K562 (cell line): ENCODE results near the gene LYPD6B. TPM values are rescaled to one million over a fixed set of nuclear protein-coding genes. Genes with fewer than 3 reads are reported as not detected.

Experiments used
- ATAC-seq: fragments of 200-7000 bp; cut with Tn5 transposase; 3 replicates; pipeline ENCODE4 v1.9.1; 2020; ENCODE audit warnings: moderate library complexity
- BruUV-seq: library from RNA; stranded (reverse); fragments of 400-500 nt; replicated peaks from 2 replicates; lab custom pipeline; 2021; lab: Mats Ljungman, UMichigan
- CTCF ChIA-PET: fragments of 300-600 bp; formaldehyde crosslinking; extraction: SDS; loops from one replicate; lab custom pipeline; 2021; ENCODE audit warnings: low intra/inter-chr PET ratio; lab: Yijun Ruan, JAX
- POLR2A ChIA-PET: fragments of 300-600, 350-650 bp; sonication (Branson Sonifier 250); formaldehyde crosslinking; extraction: SDS; loops from one replicate; lab custom pipeline; 2021; ENCODE audit warnings: antibody characterized with exemption, inconsistent platforms; lab: Yijun Ruan, JAX
- DNase-seq, 4 experiments: peaks; one replicate each; pipeline versions ENCODE4 v3.0.0 to v3.0.0-alpha.2; 2011 to 2018; ENCODE audit warnings: low spot score in 3 of 4, mixed read lengths in 3 of 4; ENCODE audit errors: extremely low read depth in 1 of 4
- FAIRE-seq: peaks from 2 replicates; lab custom pipeline; 2011; peaks lifted over from hg19 to GRCh38; lab: Jason Lieb, UNC
- H2AFZ ChIP-seq: 2 replicates; pipeline ENCODE4 v1.6.0; 2011; ENCODE audit warnings: low read depth, low read length, control low read depth, inconsistent platforms
- H3K27ac ChIP-seq: fragments of 200-600 bp; 3 replicates; pipeline ENCODE4 v1.8.0; 2011; ENCODE audit warnings: low read depth, mild to moderate bottlenecking, control low read depth, inconsistent platforms, low read length, moderate library complexity, mixed read lengths; ENCODE audit errors: extremely low read depth
- H3K27me3 ChIP-seq, 2 experiments: fragments of 300-600 bp in 1 of 2; 2 replicates in 1 of 2; 3 replicates in 1 of 2; pipeline versions ENCODE4 v1.6.0 to v1.8.0; 2011; ENCODE audit warnings: inconsistent platforms in 2 of 2, low read length in 2 of 2, mild to moderate bottlenecking in 1 of 2, mixed read lengths in 1 of 2, moderate library complexity in 1 of 2; ENCODE audit not compliant: control insufficient read depth in 2 of 2, insufficient read depth in 2 of 2
- H3K36me3 ChIP-seq: fragments of 300-600 bp; 3 replicates; pipeline ENCODE4 v1.8.0; 2011; ENCODE audit warnings: mild to moderate bottlenecking, low read length, inconsistent platforms; ENCODE audit not compliant: control insufficient read depth, insufficient read depth
- H3K4me1 ChIP-seq, 2 experiments: fragments of 200-600 bp in 1 of 2; replicated peaks in 1 of 2; 2 replicates in 1 of 2; 3 replicates in 1 of 2; pipeline versions ENCODE4 v1.5.1 to v1.8.0; 2011; ENCODE audit warnings: inconsistent platforms in 2 of 2, low read length in 2 of 2, mild to moderate bottlenecking in 1 of 2, mixed read lengths in 1 of 2, moderate library complexity in 1 of 2; ENCODE audit not compliant: control insufficient read depth in 2 of 2, insufficient read depth in 2 of 2
- H3K4me2 ChIP-seq: 2 replicates; pipeline ENCODE4 v1.6.1; 2011; ENCODE audit warnings: low read length, control low read depth, inconsistent platforms, mixed read lengths; ENCODE audit not compliant: insufficient read depth
- H3K4me3 ChIP-seq: fragments of 200-600 bp; sonication (generic), shearing (Covaris generic); 2 replicates; pipeline ENCODE4 v1.5.1; 2016; ENCODE audit warnings: control low read depth, inconsistent platforms
- H3K79me2 ChIP-seq: fragments of 200-600 bp; 3 replicates; pipeline ENCODE4 v1.8.0; 2011; ENCODE audit warnings: low read length, inconsistent platforms; ENCODE audit not compliant: control insufficient read depth, insufficient read depth
- H3K9ac ChIP-seq, 2 experiments: 2 replicates each; pipeline versions ENCODE4 v1.6.0 to v1.6.1; 2011; ENCODE audit warnings: low read depth in 2 of 2, low read length in 2 of 2, control low read depth in 1 of 2, inconsistent platforms in 1 of 2, mild to moderate bottlenecking in 1 of 2, mixed read lengths in 1 of 2; ENCODE audit not compliant: insufficient read depth in 1 of 2
- H3K9me1 ChIP-seq: one replicate; pipeline ENCODE4 v1.6.0; 2011; ENCODE audit warnings: inconsistent platforms, mild to moderate bottlenecking, low read length, moderate library complexity; ENCODE audit not compliant: control insufficient read depth, insufficient read depth
- H3K9me3 ChIP-seq: replicated peaks from 2 replicates; pipeline ENCODE4 v1.5.1; 2011; ENCODE audit warnings: low read depth, low read length, inconsistent platforms; ENCODE audit not compliant: control insufficient read depth, insufficient read depth
- H4K20me1 ChIP-seq: replicated peaks from 2 replicates; pipeline ENCODE4 v1.6.1; 2011; ENCODE audit warnings: low read length, inconsistent platforms, mixed read lengths; ENCODE audit not compliant: control insufficient read depth, insufficient read depth
- ELF2 ChIP-seq: fragments of 250-450 bp; sonication (Bioruptor Pico); IDR thresholded peaks from 2 replicates; pipeline ENCODE4 v1.5.0; 2021; ENCODE audit warnings: mild to moderate bottlenecking
- HBP1 ChIP-seq: fragments of 450-650 bp; formaldehyde crosslinking; IDR thresholded peaks from 2 replicates; pipeline ENCODE4 v1.4.0; 2022; ENCODE audit warnings: missing genetic modification characterization
- ILF3 ChIP-seq: fragments of 450-650 bp; IDR thresholded peaks from 2 replicates; pipeline ENCODE4 v1.6.1; 2018; ENCODE audit warnings: antibody characterized with exemption, mild to moderate bottlenecking, moderate library complexity, borderline replicate concordance
- SIX5 ChIP-seq, 2 experiments: IDR thresholded peaks; 2 replicates each; pipeline ENCODE4 v1.6.1; 2011; ENCODE audit warnings: low read length in 2 of 2, borderline replicate concordance in 1 of 2, low read depth in 1 of 2, mild to moderate bottlenecking in 1 of 2, moderate library complexity in 1 of 2; ENCODE audit not compliant: insufficient read depth in 1 of 2
- TEAD2 ChIP-seq: fragments of 450-650 bp; IDR thresholded peaks from 2 replicates; pipeline ENCODE4 v1.6.1; 2016; ENCODE audit warnings: missing genetic modification characterization, control low read depth, missing compliant biosample characterization
- WGBS: fragments of 100-300 bp; shearing (Covaris generic); methylation state at CpG from one replicate; pipeline ENCODE4 v1.1.6; 2016; ENCODE audit warnings: low coverage, mixed read lengths; ENCODE audit not compliant: insufficient coverage; ENCODE audit errors: missing lambda C conversion rate; 5-methylcytosine and 5-hydroxymethylcytosine counted together
- in situ Hi-C: fragments of 300-500 bp; cut with MboI; formaldehyde crosslinking; loops from 4 replicates; pipeline ENCODE4 v1.15.0; 2018; ENCODE audit warnings: inconsistent platforms, mixed read lengths
- intact Hi-C: fragments of 100-400 bp; cut with micrococcal nuclease; formaldehyde crosslinking; loops from 2 replicates; pipeline ENCODE4 v1.14.2; 2022
- polyA plus RNA-seq, 8 experiments: library from polyadenylated mRNA; depleted of rRNA in 4 of 8; stranded (reverse) in 5 of 8; unstranded in 3 of 8; fragments of >200 nt; fragmentation: Nextera tagmentation in 2 of 8; fragmentation: Illumina TruSeq in 1 of 8; extraction: Ambion mirVana in 2 of 8; extraction: Trizol in 1 of 8; gene quantifications; 2 replicates each; pipeline versions ENCODE4 v1.2.1 to v1.2.3, GENCODE V29; 2011 to 2014; ENCODE audit warnings: inconsistent platforms in 1 of 8, missing spikeins in 1 of 8
- total RNA-seq, 7 experiments: library from RNA; depleted of rRNA in 6 of 7; stranded (reverse); fragments of >200 nt in 6 of 7; fragmentation: Illumina TruSeq in 2 of 7; extraction: Trizol in 2 of 7; gene quantifications; 2 replicates each; pipeline versions ENCODE4 v1.2.1 to v1.2.3, GENCODE V29; 2011 to 2021; ENCODE audit warnings: low replicate concordance in 1 of 7

The LYPD6B gene
- total and polyA plus RNA-seq, 9 of the 15 experiments (the other 6 are each of a cell fraction or from before 2014, with no cell fraction given), result not detected

- TF ChIP-seq TEAD2 (tag) (no peak), ILF3 (no peak), HBP1 (CRISPR knock-in tag) (no peak)
Observed at GRCh38 chr2:149082079-149082478, 43.6 kb downstream of the LYPD6B start (continued).

- no peaks in the 10 kb centered on the region for H3K36me3 ChIP-seq
- H4K20me1 ChIP-seq, result no peaks in the 10 kb centered on the region
- no peaks in the 10 kb centered on the region for H3K27me3 ChIP-seq
- no peak overlapping the region for H3K4me3 ChIP-seq
- no peak overlapping the region for H3K9ac ChIP-seq
- no peaks in the 10 kb centered on the region for H3K9me1 ChIP-seq
- in situ Hi-C loops, result no loop called here
- no TSS peak for BruUV-seq
- ATAC-seq (no peak), DNase-seq (no peak)
- H3K79me2 ChIP-seq, result no peaks in the 10 kb centered on the region
- POLR2A ChIA-PET, result interaction anchor here (0.5 to 0.8 kb wide), 2 partner anchors 20 to 146 kb away, joined by 3 read pairs; no protein-coding TSS in a partner anchor
- intact Hi-C loops, result no loop called here
- H3K4me2 ChIP-seq, result no peak overlapping the region
- no peak overlapping the region for H2AFZ ChIP-seq
- no peaks in the 10 kb centered on the region for H3K9me3 ChIP-seq
- H3K27ac ChIP-seq, result no peak overlapping the region
- TF ChIP-seq SIX5 (IDR thresholded peaks at IDR 0.05; ENCODE audit: borderline replicate concordance in 1 of 2, insufficient read depth in 1 of 2, low read depth in 1 of 2, low read length in 2 of 2) (0 out of 4 replicates have a peak, but pooled peaks of 1 of the 2 experiments have one; percentile 3), ELF2 (CRISPR knock-in tag) (no peak)
- TF ChIP-seq, all 486 proteins: peak for 1
- FAIRE-seq, result no peak
- H3K4me1 ChIP-seq, result no peaks in the 10 kb centered on the region
- CTCF ChIA-PET, result no interaction called here
- WGBS, result 1% methylated on average over 4 of the region's 4 CpGs
Observed at GRCh38 chr2:149082735-149083134, 44.2 kb downstream of the LYPD6B start.
